H1 (cell line): ENCODE results near the gene COTL1. TPM values are rescaled to one million over a fixed set of nuclear protein-coding genes. Genes with fewer than 3 reads are reported as not detected.
A peak's percentile ranks its signal among the peaks of the same experiment; 100 is the strongest.

Source experiments
- CTCF ChIA-PET: fragments of 300-600 bp; sonication (Branson Sonifier 250); formaldehyde crosslinking; loops from one replicate; lab custom pipeline; 2021; ENCODE audit not compliant: partially characterized antibody; lab: Charles Lee
- POLR2A ChIA-PET: fragments of 300-600 bp; sonication (Branson Sonifier 250); formaldehyde crosslinking; loops from one replicate; lab custom pipeline; 2021; ENCODE audit warnings: inconsistent platforms; ENCODE audit not compliant: partially characterized antibody; lab: Charles Lee
- DNase-seq, 2 experiments: peaks; one replicate each; pipeline versions ENCODE4 v3.0.0 to v3.0.0-alpha.2; 2010 to 2022; ENCODE audit warnings: low spot score in 2 of 2, low read depth in 1 of 2, mixed read lengths in 1 of 2
- FAIRE-seq: peaks from 2 replicates; lab custom pipeline; 2011; peaks lifted over from hg19 to GRCh38; lab: Jason Lieb, UNC
- H2AFZ ChIP-seq: 2 replicates; pipeline ENCODE4 v1.8.1; 2012; ENCODE audit warnings: low read length, inconsistent platforms
- H2AK5ac ChIP-seq: 2 replicates; pipeline ENCODE4 v1.6.1; 2013; ENCODE audit warnings: low read depth, low read length
- H2BK120ac ChIP-seq: replicated peaks from 2 replicates; pipeline ENCODE3; 2013; ENCODE audit warnings: low read depth, low read length, inconsistent platforms
- H2BK12ac ChIP-seq: 2 replicates; pipeline ENCODE4 v1.6.1; 2013; ENCODE audit warnings: low read depth, low read length
- H2BK15ac ChIP-seq: 2 replicates; pipeline ENCODE4 v1.6.1; 2013; ENCODE audit warnings: low read length
- H2BK20ac ChIP-seq: 2 replicates; pipeline ENCODE4 v1.6.1; 2013; ENCODE audit warnings: low read length
- H2BK5ac ChIP-seq: 2 replicates; pipeline ENCODE4 v1.6.1; 2013; ENCODE audit warnings: low read depth, low read length
- H3K14ac ChIP-seq: 2 replicates; pipeline ENCODE4 v1.6.1; 2013; ENCODE audit warnings: inconsistent platforms; ENCODE audit not compliant: insufficient read length
- H3K18ac ChIP-seq: 2 replicates; pipeline ENCODE4 v1.6.1; 2013; ENCODE audit warnings: low read length; ENCODE audit errors: extremely low read depth
- H3K23ac ChIP-seq: 2 replicates; pipeline ENCODE4 v1.6.1; 2013; ENCODE audit warnings: inconsistent platforms; ENCODE audit not compliant: insufficient read length
- H3K23me2 ChIP-seq: 2 replicates; pipeline ENCODE4 v1.6.1; 2013; ENCODE audit warnings: low read depth, low read length
- H3K27ac ChIP-seq: 2 replicates; pipeline ENCODE4 v1.6.1; 2011; ENCODE audit warnings: low read depth, low read length, inconsistent platforms
- H3K27me3 ChIP-seq, 4 experiments: replicated peaks in 1 of 4; 1 replicate in 1 of 4; 2 replicates in 3 of 4; pipeline versions ENCODE4 v1.6.1 to v1.8.1; 2011 to 2013; ENCODE audit warnings: low read length in 3 of 4, mild to moderate bottlenecking in 3 of 4, inconsistent platforms in 2 of 4, mixed read lengths in 2 of 4, moderate library complexity in 1 of 4; ENCODE audit not compliant: control insufficient read depth in 3 of 4, insufficient read depth in 3 of 4; ENCODE audit errors: extremely low read depth in 1 of 4
- H3K36me3 ChIP-seq, 4 experiments: 2 replicates each; pipeline versions ENCODE4 v1.6.1 to v1.8.1; 2011 to 2013; ENCODE audit warnings: mild to moderate bottlenecking in 4 of 4, low read length in 3 of 4, moderate library complexity in 2 of 4, control low read depth in 1 of 4, inconsistent platforms in 1 of 4; ENCODE audit not compliant: insufficient read depth in 4 of 4, control insufficient read depth in 2 of 4
- H3K4ac ChIP-seq: replicated peaks from 2 replicates; pipeline ENCODE3; 2013; ENCODE audit warnings: low read length, low read depth, mixed read lengths, inconsistent platforms; ENCODE audit not compliant: insufficient read length
- H3K4me1 ChIP-seq, 4 experiments: replicated peaks in 1 of 4; 1 replicate in 1 of 4; 2 replicates in 3 of 4; pipeline versions ENCODE4 v1.6.1 to v1.8.1; 2011 to 2013; ENCODE audit warnings: low read length in 3 of 4, inconsistent platforms in 2 of 4, mixed read lengths in 1 of 4; ENCODE audit not compliant: insufficient read depth in 4 of 4, control insufficient read depth in 3 of 4
- H3K4me2 ChIP-seq, 2 experiments: 2 replicates each; pipeline versions ENCODE4 v1.6.1 to v1.8.1; 2011 to 2013; ENCODE audit warnings: low read depth in 2 of 2, low read length in 2 of 2, control low read depth in 1 of 2, inconsistent platforms in 1 of 2, mild to moderate bottlenecking in 1 of 2; ENCODE audit not compliant: insufficient read depth in 1 of 2
- H3K4me3 ChIP-seq, 4 experiments: fragments of 200-600, 300-600 bp in 1 of 4; sonication (generic), shearing (Covaris generic), sonication (Bioruptor Twin) in 1 of 4; 2 replicates each; pipeline versions ENCODE4 v1.5.1 to v1.8.1; 2011 to 2016; ENCODE audit warnings: low read length in 4 of 4, low read depth in 3 of 4, control low read depth in 2 of 4, inconsistent platforms in 2 of 4, mild to moderate bottlenecking in 2 of 4, mixed read lengths in 1 of 4, moderate library complexity in 1 of 4; ENCODE audit not compliant: insufficient read depth in 2 of 4; ENCODE audit errors: extremely low read depth in 1 of 4
- H3K56ac ChIP-seq: replicated peaks from 2 replicates; pipeline ENCODE3; 2013; ENCODE audit warnings: low read depth, mild to moderate bottlenecking, mixed read lengths, low read length, inconsistent platforms; ENCODE audit not compliant: insufficient read length
- H3K79me1 ChIP-seq: 2 replicates; pipeline ENCODE4 v1.6.1; 2013; ENCODE audit warnings: low read depth, low read length, control low read depth
- H3K79me2 ChIP-seq, 2 experiments: 2 replicates each; pipeline versions ENCODE4 v1.6.1 to v1.8.1; 2012 to 2013; ENCODE audit warnings: low read length in 2 of 2, mild to moderate bottlenecking in 2 of 2, inconsistent platforms in 1 of 2; ENCODE audit not compliant: insufficient read depth in 2 of 2, control insufficient read depth in 1 of 2
- H3K9ac ChIP-seq, 4 experiments: replicated peaks in 1 of 4; 1 replicate in 1 of 4; 2 replicates in 3 of 4; pipeline versions ENCODE4 v1.6.1 to v1.8.1; 2011 to 2013; ENCODE audit warnings: low read depth in 3 of 4, low read length in 3 of 4, control low read depth in 2 of 4, mild to moderate bottlenecking in 2 of 4, moderate library complexity in 2 of 4, inconsistent platforms in 1 of 4; ENCODE audit errors: extremely low read depth in 1 of 4
- H3K9me3 ChIP-seq, 2 experiments: 2 replicates each; pipeline versions ENCODE4 v1.6.1 to v1.8.1; 2012 to 2013; ENCODE audit warnings: mild to moderate bottlenecking in 2 of 2, moderate library complexity in 2 of 2, control low read depth in 1 of 2, inconsistent platforms in 1 of 2, low read depth in 1 of 2, low read length in 1 of 2, mixed read lengths in 1 of 2; ENCODE audit not compliant: insufficient read depth in 2 of 2
- H4K20me1 ChIP-seq, 2 experiments: replicated peaks in 1 of 2; 2 replicates each; pipeline versions ENCODE3 to v1.8.1; 2011 to 2013; ENCODE audit warnings: inconsistent platforms in 2 of 2, low read length in 2 of 2, mild to moderate bottlenecking in 1 of 2; ENCODE audit not compliant: insufficient read depth in 2 of 2, control insufficient read depth in 1 of 2
- H4K5ac ChIP-seq: 2 replicates; pipeline ENCODE4 v1.6.1; 2013; ENCODE audit warnings: low read length, low read depth, mixed read lengths, inconsistent platforms; ENCODE audit not compliant: insufficient read length
- H4K8ac ChIP-seq: 2 replicates; pipeline ENCODE4 v1.8.0; 2013; ENCODE audit warnings: mild to moderate bottlenecking, moderate library complexity, low read length, inconsistent platforms; ENCODE audit not compliant: insufficient read depth; ENCODE audit errors: extremely low read depth
- H4K91ac ChIP-seq: replicated peaks from 2 replicates; pipeline ENCODE3; 2013; ENCODE audit warnings: low read length, mixed read lengths, inconsistent platforms; ENCODE audit not compliant: insufficient read length
- CBX5 ChIP-seq: fragments of 300-800, 300-1000 bp; sonication (generic); IDR thresholded peaks from 2 replicates; pipeline ENCODE4 v1.7.1; 2016; ENCODE audit warnings: antibody characterized with exemption, low read length, low read depth
- EZH2 ChIP-seq: fragments of 200-600 bp; sonication (generic); IDR thresholded peaks from 2 replicates; pipeline ENCODE4 v1.7.1; 2012; ENCODE audit warnings: low read depth, mild to moderate bottlenecking, moderate library complexity, low read length, inconsistent platforms; ENCODE audit not compliant: severe bottlenecking
- GTF2F1 ChIP-seq: IDR thresholded peaks from 2 replicates; pipeline ENCODE4 v1.6.1; 2012; ENCODE audit warnings: low read depth, low read length, improper control_type of control experiment, borderline replicate concordance
- HDAC2 ChIP-seq, 2 experiments: fragments of 300-600 bp in 1 of 2; sonication (generic) in 1 of 2; IDR thresholded peaks; 2 replicates each; pipeline ENCODE4 v1.6.1; 2011 to 2012; ENCODE audit warnings: low read depth in 2 of 2, low read length in 2 of 2, mild to moderate bottlenecking in 2 of 2, moderate library complexity in 2 of 2, borderline replicate concordance in 1 of 2, inconsistent platforms in 1 of 2
- KDM4A ChIP-seq: IDR thresholded peaks from one replicate; pipeline ENCODE4 v1.7.1; 2012; ENCODE audit warnings: low read depth, mild to moderate bottlenecking, moderate library complexity, low read length, inconsistent platforms; ENCODE audit not compliant: severe bottlenecking
- POLR2A ChIP-seq, 2 experiments: IDR thresholded peaks; 1 replicate in 1 of 2; 2 replicates in 1 of 2; pipeline ENCODE4 v1.6.1; 2011; ENCODE audit warnings: low read depth in 2 of 2, low read length in 2 of 2, mild to moderate bottlenecking in 2 of 2; ENCODE audit errors: control extremely low read depth in 1 of 2
- SP1 ChIP-seq: IDR thresholded peaks from 2 replicates; pipeline ENCODE4 v1.6.1; 2011; ENCODE audit warnings: low read depth, low read length
- USF2 ChIP-seq: IDR thresholded peaks from 2 replicates; pipeline ENCODE4 v1.6.1; 2011; ENCODE audit warnings: low read length, improper control_type of control experiment
- ZNF274 ChIP-seq: IDR thresholded peaks from 2 replicates; pipeline ENCODE4 v1.7.0; 2012; ENCODE audit warnings: low read length, borderline replicate concordance; ENCODE audit errors: extremely low read depth
- WGBS, 2 experiments: shearing (Covaris generic) in 1 of 2; methylation state at CpG; one replicate each; pipeline versions ENCODE4 v1.1.6 to v1.1.7; 2013 to 2015; ENCODE audit warnings: low lambda C conversion rate in 2 of 2, mixed read lengths in 2 of 2, inconsistent platforms in 1 of 2, low coverage in 1 of 2, missing lambda C conversion rate in 1 of 2; ENCODE audit not compliant: insufficient replicate concordance in 2 of 2, insufficient coverage in 1 of 2, insufficient read length in 1 of 2; ENCODE audit errors: extremely low coverage in 1 of 2, missing lambda C conversion rate in 1 of 2; 5-methylcytosine and 5-hydroxymethylcytosine counted together
- polyA plus RNA-seq, 7 experiments: library from polyadenylated mRNA; depleted of rRNA in 3 of 7; stranded (reverse) in 5 of 7; unstranded in 2 of 7; fragments of >200 nt in 5 of 7; fragments of 200-250 nt in 2 of 7; gene quantifications; 1 replicate in 5 of 7; 2 replicates in 1 of 7; 4 replicates in 1 of 7; pipeline versions ENCODE4 v1.2.1 to v1.2.3, GENCODE V29; 2011 to 2013; ENCODE audit warnings: missing spikeins in 2 of 7, mixed read lengths in 2 of 7
- total RNA-seq: library from RNA; stranded (reverse); fragmentation: NEBNext Ultra II Directional; extraction: Animal tissue kit (Norgen Biotek cat#: 25700); gene quantifications from 2 replicates; pipeline ENCODE4 v1.2.1, GENCODE V29; 2021

The COTL1 gene
- total and polyA plus RNA-seq, 2 of the 8 experiments (the other 6 are each of a cell fraction or from before 2014, with no cell fraction given), result 59.2 to 183 TPM

GRCh38 chr16:84600343-84601229 lies 17.3 kb downstream of the COTL1 start:
- Histone ChIP-seq H3K79me1 (peaks cover 13% of the 10 kb centered on the region; the same call in 1 of the 2 replicates), H3K9ac (no peak overlapping the region; a peak in 1 of 7 replicates), H3K23ac (no peak overlapping the region), H2AFZ (no peak overlapping the region), H2BK5ac (no peak overlapping the region), H3K4ac (no peak overlapping the region), H3K4me1 (peaks cover 4 to 44% (median 31%) of the 10 kb centered on the region in 4 experiments), H3K9me3 (peaks cover 0 to 3% of the 10 kb centered on the region in 2 experiments; a peak in 1 of 4 replicates), H3K56ac (no peak overlapping the region), H3K79me2 (peaks cover 0 to 53% of the 10 kb centered on the region in 2 experiments; a peak in 2 of 4 replicates), H4K5ac (no peak overlapping the region), H3K27me3 (peaks cover 0 to 4% (median 1%) of the 10 kb centered on the region in 4 experiments; a peak in 3 of 7 replicates), H3K14ac (no peak overlapping the region), H4K8ac (no peak overlapping the region), H4K91ac (no peak overlapping the region), H3K27ac (no peak overlapping the region), H2BK12ac (no peak overlapping the region), H2BK20ac (no peak overlapping the region), H2BK120ac (no peak overlapping the region), H3K4me2 (peak overlapping the region; percentile 47 to 62; a peak in 3 of 4 replicates), H3K4me3 (no peak overlapping the region), H2AK5ac (no peak overlapping the region), H3K23me2 (0 out of 2 replicates have a peak, but pooled peaks cover 2% of the 10 kb centered on the region), H3K18ac (no peak overlapping the region), H2BK15ac (no peak overlapping the region), H4K20me1 (peaks cover 31 to 36% of the 10 kb centered on the region in 2 experiments), H3K36me3 (no peaks in the 10 kb centered on the region)
- DNase-seq (no peak), FAIRE-seq (no peak)
- 85% methylated on average over 25 of the region's 25 CpGs; no CpG with 5 or more reads in 1 of the 2 experiments for WGBS, 2 experiments
- POLR2A ChIA-PET, result interaction anchor here (1.4 kb wide), 1 partner anchor 14 kb away, joined by 4 read pairs; no protein-coding TSS in a partner anchor
- CTCF ChIA-PET, result interaction anchor here (0.5 to 3.1 kb wide), 13 partner anchors 12 to 318 kb away, joined by 3 to 13 read pairs (median 3); partner anchors contain the start of gene MEAK7
- TF ChIP-seq ZNF274, result no peak
- TF ChIP-seq HDAC2 (IDR thresholded peaks at IDR 0.05; ENCODE audit: borderline replicate concordance in 1 of 2, low read depth in 2 of 2, low read length in 2 of 2), result no peak
- TF ChIP-seq POLR2A (IDR thresholded peaks at IDR 0.05; ENCODE audit: control extremely low read depth in 1 of 2, low read depth in 2 of 2, low read length in 2 of 2), result no peak
- no peak for TF ChIP-seq CBX5
- no peak for TF ChIP-seq KDM4A
- TF ChIP-seq GTF2F1, result no peak
- TF ChIP-seq SP1, result no peak
- no peak for TF ChIP-seq USF2
- no peak for TF ChIP-seq EZH2
